Prostate gland (tissue), 2 donors: ENCODE measurements around the gene GLE1.

Experiments
- CTCF ChIP-seq, 4 experiments: fragments of 200-600 bp in 2 of 4; fragments of 450-650 bp in 2 of 4; sonication (generic) in 2 of 4; IDR thresholded peaks; 1 replicate in 3 of 4; 2 replicates in 1 of 4; pipeline ENCODE4 v1.5.1; 2016 to 2019; ENCODE audit warnings: antibody characterized with exemption in 4 of 4, mild to moderate bottlenecking in 2 of 4, moderate library complexity in 2 of 4
- POLR2A ChIP-seq: fragments of 450-650 bp; IDR thresholded peaks from one replicate; pipeline ENCODE4 v1.6.1; 2016; ENCODE audit warnings: antibody characterized with exemption, mild to moderate bottlenecking

GRCh38 chr9:128499920-128500319 is 4.6 kb upstream of the GLE1 start:
- TF ChIP-seq POLR2A (no peak), CTCF (IDR thresholded peaks at IDR 0.05) (no peak)
